ENCODE results near the gene DGCR8. TPM values are rescaled to one million over a fixed set of nuclear protein-coding genes. Genes with fewer than 3 reads are reported as not detected.
"Not testable (repeated sequence)": the region's sequence is repeated elsewhere in the genome, so short reads cannot be mapped to it uniquely, and the experiment has no call there.

The DGCR8 gene
- total RNA-seq, 5 donors from 2014 or later (not counting 1 experiment from before 2014, with no cell fraction given): 38.4 to 48.1 (median 45.1) TPM

DNA sequence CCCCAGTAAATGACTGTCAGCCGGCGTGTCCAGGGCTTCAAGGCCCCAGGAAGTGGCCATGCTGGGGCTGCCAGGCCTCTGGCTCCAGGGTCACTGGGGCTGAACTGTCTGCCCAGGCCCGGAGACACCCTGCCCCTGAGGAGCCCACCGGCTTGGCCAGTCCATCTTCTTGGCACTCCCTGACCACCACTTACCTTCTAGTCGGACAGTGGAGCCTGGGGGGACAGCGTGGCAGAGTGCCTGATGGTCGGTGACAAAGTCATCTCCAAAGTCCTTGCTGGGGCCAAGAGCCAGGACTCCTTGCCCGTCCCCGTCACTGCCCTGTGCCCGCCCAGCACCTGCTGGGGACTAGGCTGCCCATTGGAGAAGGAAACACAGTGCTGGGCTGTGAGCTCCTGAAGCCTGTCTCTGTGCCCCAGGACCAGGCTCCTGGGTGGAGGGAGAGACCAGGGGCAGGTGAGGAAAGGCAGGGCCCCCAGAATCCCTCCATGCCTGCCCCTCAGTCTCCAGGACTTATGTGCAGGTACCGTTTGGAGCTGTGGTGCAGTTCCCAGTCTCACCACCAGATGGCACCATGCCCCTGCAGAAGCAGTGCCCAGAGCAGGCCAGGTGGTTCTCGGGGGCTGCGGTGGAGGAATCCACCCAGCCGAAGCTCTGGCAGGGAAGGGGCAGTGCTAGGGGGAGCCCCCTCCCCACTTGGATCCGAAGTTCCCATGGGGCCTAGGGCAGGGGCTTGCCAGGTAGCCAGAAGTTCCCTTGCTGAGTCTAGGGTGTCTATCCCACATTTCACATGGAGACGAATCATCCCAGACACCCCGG, 76.8 kb downstream of the DGCR8 start:
- Mint-ChIP-seq H3K27ac (peak overlapping the region in 1 of 2 donors; percentile 31), H3K27me3 (peaks cover 0 to 5% of the 10 kb centered on the region in 2 donors), H3K4me3 (no peak overlapping the region), H3K36me3 (no peaks in the 10 kb centered on the region), H3K4me1 (peaks cover 0 to 3% (median 2%) of the 10 kb centered on the region in 3 donors), H3K9me3 (no peaks in the 10 kb centered on the region)
- POLR2A ChIA-PET: no interaction called here
- Histone ChIP-seq H3K36me3 (ENCODE audit: control insufficient read depth in 2 of 2, extremely low read depth in 1 of 2, insufficient read depth in 1 of 2, low read length in 1 of 2) (no peaks in the 10 kb centered on the region), H3K27ac (ENCODE audit: low read length) (no peak overlapping the region), H3K4me1 (ENCODE audit: control insufficient read depth in 1 of 2, extremely low read depth in 1 of 2, insufficient read depth in 2 of 2, low read length in 2 of 2) (peaks cover 0 to 24% of the 10 kb centered on the region in 2 experiments), H3K4me3 (ENCODE audit: control insufficient read depth in 1 of 2, extremely low read depth in 1 of 2, low read length in 1 of 2) (no peak overlapping the region), H3K27me3 (replicated peaks in 1 of 2; ENCODE audit: control insufficient read depth in 2 of 2, extremely low read depth in 1 of 2, insufficient read depth in 2 of 2, low read length in 1 of 2) (peaks cover 0 to 54% of the 10 kb centered on the region in 2 experiments), H3K9me3 (no peaks in the 10 kb centered on the region)
- 47% methylated on average over 15 of the region's 17 CpGs for WGBS (ENCODE audit: insufficient coverage)
- DNase-seq (peak; percentile 57 to 92 (median 83)), ATAC-seq (replicated peaks in 1 of 4) (peak; percentile 72 to 89 (median 82))
- CTCF ChIA-PET: interaction anchor here (0.6 kb wide), 2 partner anchors 14 to 128 kb away, joined by 3 read pairs; no protein-coding TSS in a partner anchor

DNA sequence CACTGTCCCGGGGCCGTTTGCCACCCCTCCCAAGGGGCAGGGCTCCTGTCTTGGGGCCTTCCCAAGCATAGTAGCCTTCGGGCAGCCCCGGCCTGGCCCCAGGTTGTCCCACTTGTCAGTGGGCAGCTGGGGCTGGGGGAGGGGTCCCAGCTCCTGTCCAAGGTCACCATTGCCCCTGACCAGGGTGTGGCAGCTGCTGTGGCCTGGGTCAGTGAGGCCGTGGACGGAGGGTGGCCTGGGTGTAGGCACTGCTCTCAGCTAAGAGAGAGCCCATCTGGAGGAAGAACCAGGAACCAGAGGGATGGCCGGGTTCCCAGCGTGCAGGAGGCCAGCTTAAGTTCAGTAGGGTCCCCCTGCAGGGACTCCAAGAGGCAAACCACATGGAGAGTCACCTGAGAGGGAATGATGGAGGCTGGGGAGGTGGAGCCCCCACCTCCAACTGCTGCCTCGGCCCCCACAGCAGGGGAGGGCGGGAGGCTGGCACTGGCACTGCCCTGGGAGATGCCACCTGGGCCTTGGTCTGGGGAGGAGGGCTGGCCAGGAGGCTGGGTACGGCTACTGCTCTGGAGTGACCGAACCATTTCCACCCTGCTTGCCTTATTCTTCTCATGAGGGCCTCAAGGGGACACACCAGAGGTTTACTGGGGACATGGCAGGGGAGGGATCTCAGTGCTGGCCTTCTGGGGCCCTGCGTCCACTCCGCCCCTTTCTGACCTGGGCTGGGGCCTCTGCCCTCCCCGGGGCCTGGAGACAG, 77.6 kb downstream of the DGCR8 start:
- H3K27me3 ChIP-seq (replicated peaks in 1 of 2; ENCODE audit: control insufficient read depth in 2 of 2, extremely low read depth in 1 of 2, insufficient read depth in 2 of 2, low read length in 1 of 2): peaks cover 0 to 54% of the 10 kb centered on the region in 2 experiments
- ATAC-seq (replicated peaks in 1 of 4) (peak in 1 of 4 experiments; percentile 5), DNase-seq (no peak)
- 67% methylated on average over 11 of the region's 15 CpGs for WGBS (ENCODE audit: insufficient coverage)
- no peak overlapping the region for H3K4me3 Mint-ChIP-seq
- H3K27ac ChIP-seq (ENCODE audit: low read length): no peak overlapping the region
- H3K27me3 Mint-ChIP-seq: peaks cover 0 to 5% of the 10 kb centered on the region in 2 donors
- H3K9me3 ChIP-seq: no peaks in the 10 kb centered on the region
- no peak overlapping the region for H3K27ac Mint-ChIP-seq
- H3K36me3 Mint-ChIP-seq: no peaks in the 10 kb centered on the region
- ChIA-PET CTCF (interaction anchor here (0.6 kb wide), 2 partner anchors 13 to 127 kb away, joined by 3 read pairs; no protein-coding TSS in a partner anchor), POLR2A (no interaction called here)
- H3K4me3 ChIP-seq (ENCODE audit: control insufficient read depth in 1 of 2, extremely low read depth in 1 of 2, low read length in 1 of 2): no peak overlapping the region
- no peaks in the 10 kb centered on the region for H3K9me3 Mint-ChIP-seq
- H3K4me1 Mint-ChIP-seq: peaks cover 0 to 3% (median 2%) of the 10 kb centered on the region in 3 donors
- peaks cover 0 to 24% of the 10 kb centered on the region in 2 experiments for H3K4me1 ChIP-seq (ENCODE audit: control insufficient read depth in 1 of 2, extremely low read depth in 1 of 2, insufficient read depth in 2 of 2, low read length in 2 of 2)
- H3K36me3 ChIP-seq (ENCODE audit: control insufficient read depth in 2 of 2, extremely low read depth in 1 of 2, insufficient read depth in 1 of 2, low read length in 1 of 2): no peaks in the 10 kb centered on the region

DNA sequence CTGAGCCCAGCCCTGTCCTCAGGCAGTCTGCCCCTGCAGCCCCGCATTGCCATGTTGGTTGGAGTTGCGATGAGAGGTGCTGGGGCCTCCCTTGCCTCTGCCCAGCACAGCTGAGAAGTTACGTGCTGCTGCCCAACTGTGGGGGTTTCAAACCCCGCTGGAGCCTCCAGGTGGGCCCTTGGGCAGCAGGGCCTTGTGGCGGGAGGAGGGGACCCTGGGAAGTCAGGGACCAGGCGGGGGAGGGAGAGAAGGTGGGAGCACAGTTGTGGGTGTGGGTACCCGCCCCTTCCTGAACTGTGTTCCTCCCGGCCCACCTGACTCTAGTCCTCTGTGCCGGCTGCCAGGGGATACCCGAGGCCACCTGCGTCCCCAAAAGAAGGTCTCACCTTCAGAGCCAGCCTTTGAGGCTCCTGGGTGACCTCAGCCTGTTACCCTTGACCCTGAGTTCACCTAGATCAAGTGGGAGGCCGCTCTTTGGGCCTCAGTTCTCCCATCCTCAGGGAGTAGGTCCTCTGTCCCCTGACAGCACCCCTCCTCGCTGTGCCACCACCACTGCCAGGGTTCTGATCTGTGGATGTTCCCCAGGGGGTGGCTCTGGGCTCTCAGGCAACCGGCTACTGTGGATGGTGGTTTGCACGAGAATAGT, 78.5 kb downstream of the DGCR8 start:
- peaks cover 0 to 5% of the 10 kb centered on the region in 2 donors for H3K27me3 Mint-ChIP-seq
- H3K9me3 ChIP-seq: no peaks in the 10 kb centered on the region
- 43% methylated on average over 12 of the region's 15 CpGs for WGBS (ENCODE audit: insufficient coverage)
- peaks cover 0 to 24% of the 10 kb centered on the region in 2 experiments for H3K4me1 ChIP-seq (ENCODE audit: control insufficient read depth in 1 of 2, extremely low read depth in 1 of 2, insufficient read depth in 2 of 2, low read length in 2 of 2)
- peaks cover 0 to 3% (median 2%) of the 10 kb centered on the region in 3 donors for H3K4me1 Mint-ChIP-seq
- no peaks in the 10 kb centered on the region for H3K36me3 ChIP-seq (ENCODE audit: control insufficient read depth in 2 of 2, extremely low read depth in 1 of 2, insufficient read depth in 1 of 2, low read length in 1 of 2)
- H3K9me3 Mint-ChIP-seq: no peaks in the 10 kb centered on the region
- no peak overlapping the region for H3K4me3 ChIP-seq (ENCODE audit: control insufficient read depth in 1 of 2, extremely low read depth in 1 of 2, low read length in 1 of 2)
- ATAC-seq (replicated peaks in 1 of 4) (no peak), DNase-seq (no peak)
- CTCF ChIA-PET: no interaction called here
- no peak overlapping the region for H3K27ac Mint-ChIP-seq
- H3K36me3 Mint-ChIP-seq: no peaks in the 10 kb centered on the region
- H3K4me3 Mint-ChIP-seq: no peak overlapping the region
- H3K27me3 ChIP-seq (replicated peaks in 1 of 2; ENCODE audit: control insufficient read depth in 2 of 2, extremely low read depth in 1 of 2, insufficient read depth in 2 of 2, low read length in 1 of 2): peaks cover 0 to 54% of the 10 kb centered on the region in 2 experiments
- POLR2A ChIA-PET: no interaction called here
- H3K27ac ChIP-seq (ENCODE audit: low read length): no peak overlapping the region

DNA sequence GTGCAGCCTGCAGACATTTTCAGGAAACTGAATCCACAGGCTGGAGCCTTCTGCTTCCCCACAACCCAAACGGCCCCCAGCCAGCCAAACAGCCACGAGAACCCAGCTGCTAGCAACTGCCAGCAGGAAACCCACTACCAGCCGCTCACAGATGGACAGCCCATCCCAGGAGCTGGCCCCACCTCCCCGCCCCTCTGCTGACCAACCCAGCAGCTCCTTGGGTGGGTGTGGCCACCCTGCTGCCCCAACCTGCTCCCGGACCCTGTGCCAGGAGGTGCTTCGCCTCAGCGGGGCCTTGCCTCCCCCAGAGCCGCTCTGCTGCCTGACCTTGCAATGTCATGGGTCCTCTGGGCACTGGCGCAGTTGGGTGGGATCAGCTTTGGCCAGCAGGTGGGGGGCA, 79.0 kb downstream of the DGCR8 start:
- H3K27ac Mint-ChIP-seq: no peak overlapping the region

DNA sequence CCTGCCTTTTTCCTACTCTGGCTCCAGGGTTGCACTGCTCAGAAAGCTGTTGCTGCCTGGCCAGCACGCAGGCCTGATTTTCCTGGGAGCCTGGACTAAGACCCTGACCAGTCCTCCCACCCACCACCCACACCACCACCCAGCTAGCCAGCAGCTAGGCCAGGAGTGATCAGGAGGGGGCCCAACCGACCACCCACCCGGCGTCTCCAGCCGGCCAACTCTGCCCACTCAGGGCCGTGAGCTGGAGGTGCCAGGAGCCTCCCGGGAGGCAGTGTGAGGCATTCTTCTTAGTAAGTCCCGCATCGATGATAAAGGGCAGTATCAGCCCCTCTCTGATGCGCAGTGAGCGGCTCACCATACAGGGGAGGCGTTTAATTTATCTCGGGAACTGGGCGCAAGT, 79.5 kb downstream of the DGCR8 start:
- CTCF ChIA-PET; H3K9me3 Mint-ChIP-seq; POLR2A ChIA-PET; H3K36me3 ChIP-seq (ENCODE audit: control insufficient read depth in 2 of 2, extremely low read depth in 1 of 2, insufficient read depth in 1 of 2, low read length in 1 of 2); H3K4me1 Mint-ChIP-seq; ATAC-seq (replicated peaks in 1 of 4); H3K27ac Mint-ChIP-seq; H3K9me3 ChIP-seq; H3K27me3 Mint-ChIP-seq; H3K36me3 Mint-ChIP-seq; DNase-seq; H3K4me3 ChIP-seq (ENCODE audit: control insufficient read depth in 1 of 2, extremely low read depth in 1 of 2, low read length in 1 of 2); H3K4me3 Mint-ChIP-seq; H3K27ac ChIP-seq (ENCODE audit: low read length): not testable (repeated sequence)
- WGBS (ENCODE audit: insufficient coverage): no CpG with 5 or more reads among the region's 14 CpGs
- Histone ChIP-seq H3K4me1 (ENCODE audit: control insufficient read depth in 1 of 2, extremely low read depth in 1 of 2, insufficient read depth in 2 of 2, low read length in 2 of 2) (peaks cover 0 to 21% of the 10 kb centered on the region in 2 experiments), H3K27me3 (replicated peaks in 1 of 2; ENCODE audit: control insufficient read depth in 2 of 2, extremely low read depth in 1 of 2, insufficient read depth in 2 of 2, low read length in 1 of 2) (peaks cover 0 to 48% of the 10 kb centered on the region in 2 experiments)

More for the DNA sequence above, 79.0 kb downstream of the DGCR8 start:
- H3K27me3 Mint-ChIP-seq: peaks cover 0 to 5% of the 10 kb centered on the region in 2 donors
- peaks cover 0 to 3% (median 2%) of the 10 kb centered on the region in 3 donors for H3K4me1 Mint-ChIP-seq
- Histone ChIP-seq H3K4me3 (ENCODE audit: control insufficient read depth in 1 of 2, extremely low read depth in 1 of 2, low read length in 1 of 2) (no peak overlapping the region), H3K27ac (ENCODE audit: low read length) (no peak overlapping the region), H3K36me3 (ENCODE audit: control insufficient read depth in 2 of 2, extremely low read depth in 1 of 2, insufficient read depth in 1 of 2, low read length in 1 of 2) (no peaks in the 10 kb centered on the region), H3K4me1 (ENCODE audit: control insufficient read depth in 1 of 2, extremely low read depth in 1 of 2, insufficient read depth in 2 of 2, low read length in 2 of 2) (peaks cover 0 to 24% of the 10 kb centered on the region in 2 experiments), H3K27me3 (replicated peaks in 1 of 2; ENCODE audit: control insufficient read depth in 2 of 2, extremely low read depth in 1 of 2, insufficient read depth in 2 of 2, low read length in 1 of 2) (peaks cover 0 to 52% of the 10 kb centered on the region in 2 experiments), H3K9me3 (no peaks in the 10 kb centered on the region)
- DNase-seq: no peak
- no peaks in the 10 kb centered on the region for H3K9me3 Mint-ChIP-seq
- 45% methylated on average over 4 of the region's 9 CpGs for WGBS (ENCODE audit: insufficient coverage)
- POLR2A ChIA-PET: no interaction called here
- no peaks in the 10 kb centered on the region for H3K36me3 Mint-ChIP-seq
- ATAC-seq (replicated peaks in 1 of 4): no peak
- H3K4me3 Mint-ChIP-seq: no peak overlapping the region
- CTCF ChIA-PET: no interaction called here

DNA sequence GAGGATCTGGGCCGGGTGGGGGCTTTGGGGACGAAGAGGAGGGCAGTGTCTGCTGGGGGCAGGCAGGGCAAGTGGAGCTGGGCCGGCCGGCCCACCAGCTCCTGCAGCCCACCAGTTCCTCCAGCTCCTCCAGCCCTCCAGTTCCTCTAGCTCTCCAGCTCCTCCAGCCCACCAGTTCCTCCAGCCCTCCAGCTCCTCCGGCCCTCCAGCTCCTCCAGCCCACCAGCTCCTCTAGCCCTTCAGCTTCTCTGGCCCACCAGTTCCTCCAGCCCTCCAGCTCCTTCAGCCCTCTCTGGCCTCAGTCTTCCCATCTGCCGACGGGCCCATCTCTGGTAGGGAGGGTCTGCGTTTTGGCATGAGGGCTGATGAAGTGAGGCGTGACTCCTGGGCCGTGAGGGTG, 80.0 kb downstream of the DGCR8 start:
- no peaks in the 10 kb centered on the region for H3K9me3 ChIP-seq
- H3K36me3 ChIP-seq (ENCODE audit: control insufficient read depth in 2 of 2, extremely low read depth in 1 of 2, insufficient read depth in 1 of 2, low read length in 1 of 2): no peaks in the 10 kb centered on the region
- DNase-seq (no peak), ATAC-seq (replicated peaks in 1 of 4) (no peak)
- no peaks in the 10 kb centered on the region for H3K36me3 Mint-ChIP-seq
- H3K4me3 Mint-ChIP-seq: no peak overlapping the region
- peaks cover 0 to 3% (median 2%) of the 10 kb centered on the region in 3 donors for H3K4me1 Mint-ChIP-seq
- H3K4me3 ChIP-seq (ENCODE audit: control insufficient read depth in 1 of 2, extremely low read depth in 1 of 2, low read length in 1 of 2): no peak overlapping the region
- H3K27me3 Mint-ChIP-seq: peaks cover 0 to 5% of the 10 kb centered on the region in 2 donors
- no peaks in the 10 kb centered on the region for H3K9me3 Mint-ChIP-seq
- H3K27ac Mint-ChIP-seq: no peak overlapping the region
- ChIA-PET CTCF (no interaction called here), POLR2A (no interaction called here)
- no peak overlapping the region for H3K27ac ChIP-seq (ENCODE audit: low read length)
- H3K27me3 ChIP-seq (replicated peaks in 1 of 2; ENCODE audit: control insufficient read depth in 2 of 2, extremely low read depth in 1 of 2, insufficient read depth in 2 of 2, low read length in 1 of 2): peaks cover 0 to 44% of the 10 kb centered on the region in 2 experiments
- 78% methylated on average over 4 of the region's 10 CpGs for WGBS (ENCODE audit: insufficient coverage)
- peaks cover 0 to 16% of the 10 kb centered on the region in 2 experiments for H3K4me1 ChIP-seq (ENCODE audit: control insufficient read depth in 1 of 2, extremely low read depth in 1 of 2, insufficient read depth in 2 of 2, low read length in 2 of 2)
